NCI-H524 treated with DMSO at 0.1 percent for 48 hours (cell line): ENCODE measurements around the gene ARFIP2.
"Not testable (repeated sequence)": the region's sequence is repeated elsewhere in the genome, so short reads cannot be mapped to it uniquely, and the experiment has no call there.

Source experiments
- DNase-seq: peaks from one replicate; lab custom pipeline; 2025; lab: John Stamatoyannopoulos, UW

Gene ARFIP2

GRCh38 chr11:6481012-6481923 is at the start of gene ARFIP2, which contains the start of gene TIMM10B:
Gene ARFIP2 (minus strand): TSS chr11:6481331. CDS start chr11:6480421, 910 bp downstream.
Gene TIMM10B (plus strand): TSS chr11:6481501. CDS start chr11:6481517, 16 bp downstream.
- peak; percentile 78 for DNase-seq

GRCh38 chr11:6530848-6531247 is 49.7 kb upstream of the ARFIP2 start:
- no peak for DNase-seq

GRCh38 chr11:6529266-6529665 is 48.1 kb upstream of the ARFIP2 start:
- no peak for DNase-seq

- no peak for DNase-seq
These were observed 45.4 kb upstream of the ARFIP2 start for GRCh38 chr11:6526411-6527135.

- no peak for DNase-seq
These were observed 42.1 kb upstream of the ARFIP2 start for GRCh38 chr11:6523253-6523652.

GRCh38 chr11:6521946-6522345 is 40.8 kb upstream of the ARFIP2 start:
- DNase-seq = not testable (repeated sequence)

GRCh38 chr11:6520265-6520664 is 39.1 kb upstream of the ARFIP2 start:
- no peak for DNase-seq

GRCh38 chr11:6516865-6517264 is 35.7 kb upstream of the ARFIP2 start:
- no peak for DNase-seq

- DNase-seq = no peak
These were observed 24.6 kb upstream of the ARFIP2 start for GRCh38 chr11:6505577-6506240.

- no peak for DNase-seq
These were observed 23.0 kb upstream of the ARFIP2 start for GRCh38 chr11:6504166-6504565.

GRCh38 chr11:6502382-6502781 is 21.3 kb upstream of the ARFIP2 start:
- DNase-seq = no peak

GRCh38 chr11:6498544-6498943 is 17.4 kb upstream of the ARFIP2 start:
- DNase-seq = no peak

GRCh38 chr11:6498121-6498520 is 17.0 kb upstream of the ARFIP2 start:
- DNase-seq = no peak

- DNase-seq = no peak
These were observed 16.1 kb upstream of the ARFIP2 start, which contains the start of gene DNHD1 for GRCh38 chr11:6497069-6497839. Gene DNHD1 (plus strand): TSS chr11:6497280. CDS start chr11:6498216, 936 bp downstream.

GRCh38 chr11:6489306-6489705 is 8.2 kb upstream of the ARFIP2 start:
- DNase-seq = no peak

- DNase-seq = no peak
These were observed 7.7 kb upstream of the ARFIP2 start for GRCh38 chr11:6488821-6489220.

GRCh38 chr11:6488342-6488741 is 7.2 kb upstream of the ARFIP2 start:
- DNase-seq = no peak

GRCh38 chr11:6486938-6487337 is 5.8 kb upstream of the ARFIP2 start:
- no peak for DNase-seq

GRCh38 chr11:6486256-6486655 is 5.1 kb upstream of the ARFIP2 start:
- no peak for DNase-seq

GRCh38 chr11:6485661-6486060 is 4.5 kb upstream of the ARFIP2 start:
- no peak for DNase-seq

- DNase-seq = no peak
These were observed 1.9 kb upstream of the ARFIP2 start for GRCh38 chr11:6483015-6483414.

- DNase-seq = no peak
These were observed 1.3 kb upstream of the ARFIP2 start for GRCh38 chr11:6482441-6482840.
